ENCODE results near the gene RHOBTB1. TPM values are rescaled to one million over a fixed set of nuclear protein-coding genes. Genes with fewer than 3 reads are reported as not detected.

RHOBTB1 gene
- total RNA-seq, 4 donors from 2014 or later, result 2.8 to 37.9 (median 3.7) TPM

DNA sequence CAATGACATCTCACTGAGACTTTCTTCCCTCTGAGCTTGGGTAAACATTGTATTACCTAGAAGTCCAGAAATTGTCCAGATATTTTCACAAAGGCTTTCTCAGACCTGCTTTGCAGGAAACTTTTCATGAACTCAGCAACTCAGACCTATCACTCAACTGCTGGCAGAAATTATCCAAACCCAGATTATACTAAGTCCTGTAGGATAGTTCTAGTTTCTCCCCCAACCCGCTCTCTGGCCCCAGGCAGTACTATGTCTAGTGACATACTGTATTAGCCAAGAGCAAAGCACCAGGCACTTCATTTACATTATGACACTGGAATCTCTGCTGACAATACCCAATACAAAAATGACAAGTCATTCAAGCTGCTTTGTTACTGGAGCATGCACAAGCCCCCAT lies 75.0 kb downstream of the RHOBTB1 start:
- no peak overlapping the region for H3K4me3 ChIP-seq
- TF ChIP-seq, protein P1, sequence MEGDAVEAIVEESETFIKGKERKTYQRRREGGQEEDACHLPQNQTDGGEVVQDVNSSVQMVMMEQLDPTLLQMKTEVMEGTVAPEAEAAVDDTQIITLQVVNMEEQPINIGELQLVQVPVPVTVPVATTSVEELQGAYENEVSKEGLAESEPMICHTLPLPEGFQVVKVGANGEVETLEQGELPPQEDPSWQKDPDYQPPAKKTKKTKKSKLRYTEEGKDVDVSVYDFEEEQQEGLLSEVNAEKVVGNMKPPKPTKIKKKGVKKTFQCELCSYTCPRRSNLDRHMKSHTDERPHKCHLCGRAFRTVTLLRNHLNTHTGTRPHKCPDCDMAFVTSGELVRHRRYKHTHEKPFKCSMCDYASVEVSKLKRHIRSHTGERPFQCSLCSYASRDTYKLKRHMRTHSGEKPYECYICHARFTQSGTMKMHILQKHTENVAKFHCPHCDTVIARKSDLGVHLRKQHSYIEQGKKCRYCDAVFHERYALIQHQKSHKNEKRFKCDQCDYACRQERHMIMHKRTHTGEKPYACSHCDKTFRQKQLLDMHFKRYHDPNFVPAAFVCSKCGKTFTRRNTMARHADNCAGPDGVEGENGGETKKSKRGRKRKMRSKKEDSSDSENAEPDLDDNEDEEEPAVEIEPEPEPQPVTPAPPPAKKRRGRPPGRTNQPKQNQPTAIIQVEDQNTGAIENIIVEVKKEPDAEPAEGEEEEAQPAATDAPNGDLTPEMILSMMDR (IDR thresholded peaks at IDR 0.05), result no peak
- TF ChIP-seq EP300 (IDR thresholded peaks at IDR 0.05) (no peak), POLR2A (IDR thresholded peaks at IDR 0.05) (no peak)
- 94% methylated on average over 1 of the region's 1 CpG for WGBS
- no peak overlapping the region for H3K27ac ChIP-seq
- H3K9me3 ChIP-seq, result no peaks in the 10 kb centered on the region
- no peaks in the 10 kb centered on the region for H3K27me3 ChIP-seq
- no peak for DNase-seq (ENCODE audit: low spot score in 2 of 2)
- peaks cover 14% of the 10 kb centered on the region for H3K36me3 ChIP-seq
- H3K4me1 ChIP-seq, result no peaks in the 10 kb centered on the region

DNA sequence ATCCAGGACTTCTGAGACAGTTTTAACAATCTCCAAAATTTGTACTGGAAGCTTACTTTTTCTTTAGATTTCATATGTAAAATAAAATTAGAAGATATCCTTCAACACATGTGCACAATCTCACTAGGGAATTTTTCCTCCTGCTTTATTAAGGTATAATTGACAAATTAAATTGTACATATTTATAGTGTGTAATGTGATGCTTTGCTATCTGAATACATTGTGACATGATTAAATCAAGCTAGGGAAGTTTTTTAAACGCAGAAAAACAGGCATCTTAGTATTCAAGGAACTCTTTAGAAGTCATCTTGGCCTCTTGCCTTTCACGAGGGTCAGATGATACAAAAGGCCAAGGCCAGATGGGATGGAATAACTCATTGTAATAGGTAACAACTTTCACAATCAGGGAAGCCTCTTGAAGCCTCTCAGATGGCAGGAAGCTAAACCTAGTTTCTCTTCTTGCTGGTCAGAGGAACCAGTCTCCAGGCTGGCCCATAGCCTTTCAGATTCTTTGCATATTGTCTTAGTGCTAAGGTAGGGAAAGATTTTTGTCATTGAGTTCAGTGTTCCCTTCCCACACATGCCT lies 78.7 kb downstream of the RHOBTB1 start:
- no peaks in the 10 kb centered on the region for H3K4me1 ChIP-seq
- H3K27me3 ChIP-seq, result no peaks in the 10 kb centered on the region
- TF ChIP-seq POLR2A (IDR thresholded peaks at IDR 0.05) (no peak), EP300 (IDR thresholded peaks at IDR 0.05) (no peak), POLR2AphosphoS5 (IDR thresholded peaks at IDR 0.05) (no peak)
- TF ChIP-seq, protein P1 (IDR thresholded peaks at IDR 0.05), result no peak
- 58% methylated on average over 2 of the region's 2 CpGs for WGBS
- no peaks in the 10 kb centered on the region for H3K36me3 ChIP-seq
- no peak overlapping the region for H3K27ac ChIP-seq
- no peak for DNase-seq (ENCODE audit: low spot score in 2 of 2)
- no peak overlapping the region for H3K4me3 ChIP-seq
- no peaks in the 10 kb centered on the region for H3K9me3 ChIP-seq

DNA sequence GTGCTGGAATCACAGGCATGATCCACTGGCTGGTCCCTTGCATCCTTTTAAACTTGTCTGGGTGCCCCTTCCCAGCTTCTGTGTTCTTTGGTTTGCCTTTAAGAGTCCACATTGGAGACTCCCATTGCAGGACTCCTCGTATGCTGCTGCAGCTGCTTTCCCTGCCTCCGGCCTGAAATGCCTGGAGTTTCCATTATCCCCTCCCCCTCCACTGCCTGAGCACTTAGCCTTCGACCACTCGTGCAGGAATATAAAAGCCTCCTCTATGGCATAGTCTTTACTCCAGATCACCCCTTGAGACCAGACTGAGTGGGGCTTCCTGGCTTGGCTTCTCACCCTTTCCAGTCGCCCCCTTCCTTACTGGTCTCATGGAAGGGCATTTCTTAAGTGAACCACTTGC lies 80.2 kb downstream of the RHOBTB1 start:
- WGBS, result 83% methylated on average over 5 of the region's 5 CpGs
- H3K4me3 ChIP-seq, result no peak overlapping the region
- no peak overlapping the region for H3K27ac ChIP-seq
- no peaks in the 10 kb centered on the region for H3K4me1 ChIP-seq
- no peaks in the 10 kb centered on the region for H3K9me3 ChIP-seq
- TF ChIP-seq POLR2AphosphoS5 (IDR thresholded peaks at IDR 0.05) (no peak), EP300 (IDR thresholded peaks at IDR 0.05) (no peak), POLR2A (IDR thresholded peaks at IDR 0.05) (no peak)
- TF ChIP-seq, protein P1 (IDR thresholded peaks at IDR 0.05), result no peak
- no peaks in the 10 kb centered on the region for H3K36me3 ChIP-seq
- H3K27me3 ChIP-seq, result no peaks in the 10 kb centered on the region
- DNase-seq (ENCODE audit: low spot score in 2 of 2), result no peak

DNA sequence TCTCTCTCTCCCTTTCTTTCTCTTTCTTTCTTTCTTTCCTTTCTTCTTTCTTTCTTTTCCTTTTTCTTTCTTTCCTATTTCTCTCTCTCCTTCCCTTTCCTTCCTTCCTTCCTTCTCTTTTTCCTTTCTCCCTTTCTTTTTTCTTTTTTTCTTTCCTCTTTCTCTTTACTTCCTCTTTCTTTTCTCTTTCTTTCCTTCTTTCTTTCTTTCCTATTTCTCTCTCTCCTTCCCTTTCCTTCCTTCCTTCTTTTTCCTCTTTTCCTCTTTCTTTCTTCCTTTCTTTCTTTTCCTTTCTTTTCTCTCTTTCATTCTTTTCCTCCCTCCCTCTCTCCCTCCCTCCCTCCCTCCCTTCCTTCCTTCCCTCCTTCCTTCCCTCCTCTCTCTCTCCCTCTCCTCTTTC lies 81.5 kb downstream of the RHOBTB1 start:
- no peaks in the 10 kb centered on the region for H3K4me1 ChIP-seq
- no peak for DNase-seq (ENCODE audit: low spot score in 2 of 2)
- H3K27ac ChIP-seq, result no peak overlapping the region
- TF ChIP-seq, protein P1 (IDR thresholded peaks at IDR 0.05), result no peak
- TF ChIP-seq EP300 (IDR thresholded peaks at IDR 0.05), result no peak
- no peak for TF ChIP-seq POLR2A (IDR thresholded peaks at IDR 0.05)
- no peak for TF ChIP-seq POLR2AphosphoS5 (IDR thresholded peaks at IDR 0.05)
- no peaks in the 10 kb centered on the region for H3K27me3 ChIP-seq
- no peak overlapping the region for H3K4me3 ChIP-seq
- no peaks in the 10 kb centered on the region for H3K36me3 ChIP-seq
- H3K9me3 ChIP-seq, result no peaks in the 10 kb centered on the region

DNA sequence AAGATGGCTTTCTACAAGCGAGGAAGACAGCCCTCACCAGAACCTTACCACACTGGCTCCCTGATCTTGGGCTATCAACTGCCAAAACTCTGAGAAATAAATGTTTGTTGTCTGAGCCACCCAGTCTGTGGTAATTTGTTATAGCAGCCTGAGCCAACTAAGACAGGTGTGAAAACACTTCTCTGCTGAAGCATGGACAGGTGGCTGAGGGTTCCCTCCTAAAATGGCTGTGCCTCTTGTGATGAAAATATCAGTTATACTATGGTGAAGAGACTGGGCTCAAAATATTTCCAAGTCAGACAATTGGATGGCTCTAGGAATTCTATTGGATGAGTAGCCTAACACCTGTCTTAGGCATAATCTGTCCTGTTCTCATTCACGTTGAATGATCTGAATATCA lies 87.6 kb downstream of the RHOBTB1 start:
- no peak overlapping the region for H3K4me3 ChIP-seq
- no peak for TF ChIP-seq POLR2AphosphoS5 (IDR thresholded peaks at IDR 0.05)
- no peak for TF ChIP-seq POLR2A (IDR thresholded peaks at IDR 0.05)
- TF ChIP-seq EP300 (IDR thresholded peaks at IDR 0.05), result no peak
- H3K36me3 ChIP-seq, result no peaks in the 10 kb centered on the region
- no peaks in the 10 kb centered on the region for H3K27me3 ChIP-seq
- 91% methylated on average over 2 of the region's 2 CpGs for WGBS
- no peak for DNase-seq (ENCODE audit: low spot score in 2 of 2)
- no peaks in the 10 kb centered on the region for H3K4me1 ChIP-seq
- no peaks in the 10 kb centered on the region for H3K9me3 ChIP-seq
- H3K27ac ChIP-seq, result no peak overlapping the region

DNA sequence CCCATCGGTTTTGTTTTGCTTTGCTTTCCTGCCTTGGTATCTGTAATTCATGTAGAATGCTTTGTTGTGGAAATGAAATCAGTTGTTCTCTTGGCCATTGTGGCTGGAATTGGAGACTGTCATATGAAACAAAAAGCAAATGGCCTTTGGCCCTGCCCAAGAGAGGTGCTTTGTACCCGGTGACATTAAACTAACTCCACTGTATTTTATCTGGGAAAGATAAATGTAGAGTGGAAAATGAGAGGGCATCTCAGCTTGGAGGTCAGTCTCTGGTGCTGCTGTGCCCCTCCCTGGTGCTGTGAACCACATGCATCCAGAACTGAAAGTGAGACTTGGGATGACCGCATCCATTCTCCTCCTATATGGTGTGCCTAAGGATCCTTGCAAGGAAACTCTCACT lies 90.3 kb downstream of the RHOBTB1 start:
- Histone ChIP-seq H3K36me3 (no peaks in the 10 kb centered on the region), H3K4me3 (no peak overlapping the region), H3K4me1 (peaks cover 4% of the 10 kb centered on the region), H3K9me3 (no peaks in the 10 kb centered on the region), H3K27ac (no peak overlapping the region), H3K27me3 (no peaks in the 10 kb centered on the region)
- DNase-seq (ENCODE audit: low spot score in 2 of 2), result no peak
- TF ChIP-seq, protein P1 (IDR thresholded peaks at IDR 0.05), result no peak
- TF ChIP-seq POLR2AphosphoS5 (IDR thresholded peaks at IDR 0.05), result no peak
- TF ChIP-seq POLR2A (IDR thresholded peaks at IDR 0.05), result no peak
- TF ChIP-seq EP300 (IDR thresholded peaks at IDR 0.05), result no peak
- 98% methylated on average over 3 of the region's 3 CpGs for WGBS

Data from suprapubic skin (tissue), 4 donors.